Measurements from ENCODE around the gene TMA7B. TPM values are rescaled to one million over a fixed set of nuclear protein-coding genes. Genes with fewer than 3 reads are reported as not detected.
A peak's percentile ranks its signal among the peaks of the same experiment; 100 is the strongest.

Gene TMA7B
- total and polyA plus RNA-seq, 4 donors, result not detected

GRCh38 chr22:39960791-39961746, 872 bp downstream of the TMA7B start:
- Histone ChIP-seq H3K9me3 (ENCODE audit: control insufficient read depth, insufficient read depth, low read length) (no peaks in the 10 kb centered on the region), H3K4me1 (ENCODE audit: control insufficient read depth, insufficient read depth, low read length) (peaks cover 12% of the 10 kb centered on the region), H3K27ac (ENCODE audit: low read depth, low read length) (no peak overlapping the region), H3K27me3 (ENCODE audit: control insufficient read depth, insufficient read depth, low read length) (no peaks in the 10 kb centered on the region), H3K4me3 (ENCODE audit: low read depth, low read length) (no peak overlapping the region), H3K36me3 (ENCODE audit: control insufficient read depth, insufficient read depth, low read length) (no peaks in the 10 kb centered on the region)
- no peak for DNase-seq (ENCODE audit: low read depth in 4 of 6, low spot score in 6 of 6)
- WGBS (ENCODE audit: insufficient coverage), result 93% methylated on average over 7 of the region's 13 CpGs

DNA sequence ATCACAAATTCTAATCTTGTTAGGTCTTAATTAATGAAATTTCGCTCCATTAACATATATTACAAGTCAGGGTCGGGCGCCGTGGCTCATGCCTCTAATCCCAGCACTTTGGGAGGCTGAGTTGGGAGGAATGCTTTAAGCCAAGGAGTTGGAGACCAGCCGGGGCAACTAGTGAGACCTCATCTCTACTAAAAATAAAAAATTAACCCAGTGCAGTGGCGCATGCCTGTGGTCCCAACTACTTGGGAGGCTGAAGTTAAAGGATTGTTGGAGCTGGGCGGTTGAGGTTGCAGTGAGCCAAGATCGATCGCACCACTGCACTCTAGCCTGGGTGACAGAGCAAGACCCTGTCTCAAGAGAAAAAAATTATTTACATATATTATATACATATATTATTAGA, 1.9 kb downstream of the TMA7B start:
- H3K9me3 ChIP-seq (ENCODE audit: control insufficient read depth, insufficient read depth, low read length), result no peaks in the 10 kb centered on the region
- H3K27ac ChIP-seq (ENCODE audit: low read depth, low read length), result no peak overlapping the region
- no peaks in the 10 kb centered on the region for H3K36me3 ChIP-seq (ENCODE audit: control insufficient read depth, insufficient read depth, low read length)
- no CpG with 5 or more reads among the region's 9 CpGs for WGBS (ENCODE audit: insufficient coverage)
- H3K4me1 ChIP-seq (ENCODE audit: control insufficient read depth, insufficient read depth, low read length), result peaks cover 12% of the 10 kb centered on the region
- no peak overlapping the region for H3K4me3 ChIP-seq (ENCODE audit: low read depth, low read length)
- DNase-seq (ENCODE audit: low read depth in 4 of 6, low spot score in 6 of 6), result no peak
- H3K27me3 ChIP-seq (ENCODE audit: control insufficient read depth, insufficient read depth, low read length), result no peaks in the 10 kb centered on the region

DNA sequence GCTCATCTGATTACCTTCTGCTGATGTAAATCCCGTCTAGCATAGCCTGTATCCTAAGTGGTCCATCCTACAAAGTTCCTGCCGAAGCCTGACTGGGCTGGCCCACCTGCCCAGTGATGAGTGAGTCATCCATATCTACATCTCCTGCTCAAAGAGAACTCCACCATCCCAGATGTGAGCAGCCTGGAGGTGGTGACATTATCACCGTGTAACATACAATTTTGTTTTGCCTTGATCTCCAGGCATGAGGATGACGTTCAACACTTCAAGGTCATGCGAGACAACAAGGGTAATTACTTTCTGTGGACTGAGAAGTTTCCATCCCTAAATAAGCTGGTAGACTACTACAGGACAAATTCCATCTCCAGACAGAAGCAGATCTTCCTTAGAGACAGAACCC, 5.6 kb downstream of the TMA7B start:
- Histone ChIP-seq H3K36me3 (ENCODE audit: control insufficient read depth, insufficient read depth, low read length) (no peaks in the 10 kb centered on the region), H3K4me3 (ENCODE audit: low read depth, low read length) (no peak overlapping the region), H3K27me3 (ENCODE audit: control insufficient read depth, insufficient read depth, low read length) (no peaks in the 10 kb centered on the region), H3K9me3 (ENCODE audit: control insufficient read depth, insufficient read depth, low read length) (no peaks in the 10 kb centered on the region), H3K4me1 (ENCODE audit: control insufficient read depth, insufficient read depth, low read length) (peaks cover 26% of the 10 kb centered on the region), H3K27ac (ENCODE audit: low read depth, low read length) (no peak overlapping the region)
- WGBS (ENCODE audit: insufficient coverage), result 91% methylated on average over 5 of the region's 5 CpGs
- DNase-seq (ENCODE audit: low read depth in 4 of 6, low spot score in 6 of 6), result no peak

DNA sequence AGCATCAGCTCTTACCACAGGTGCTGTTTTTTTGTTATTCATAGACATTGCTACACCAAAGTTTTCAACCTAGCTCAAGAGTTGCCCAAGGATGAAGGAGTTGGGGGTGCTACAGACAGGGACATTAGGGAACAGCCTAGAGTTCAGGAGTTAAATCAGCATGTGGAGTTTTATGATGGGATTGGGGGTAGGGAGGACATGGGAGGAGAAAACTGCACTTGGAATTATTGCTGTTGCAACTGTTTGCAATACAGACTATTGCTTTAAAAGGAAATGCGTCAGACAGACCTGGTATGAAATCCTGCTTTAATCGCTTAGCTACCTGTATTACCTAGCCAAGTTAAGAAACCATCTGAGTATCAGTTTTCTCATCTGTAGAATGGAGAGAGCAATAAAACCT, 6.3 kb downstream of the TMA7B start:
- DNase-seq (ENCODE audit: low read depth in 4 of 6, low spot score in 6 of 6), result no peak
- Histone ChIP-seq H3K4me3 (ENCODE audit: low read depth, low read length) (no peak overlapping the region), H3K36me3 (ENCODE audit: control insufficient read depth, insufficient read depth, low read length) (no peaks in the 10 kb centered on the region), H3K9me3 (ENCODE audit: control insufficient read depth, insufficient read depth, low read length) (no peaks in the 10 kb centered on the region), H3K4me1 (ENCODE audit: control insufficient read depth, insufficient read depth, low read length) (peaks cover 32% of the 10 kb centered on the region), H3K27ac (ENCODE audit: low read depth, low read length) (no peak overlapping the region), H3K27me3 (ENCODE audit: control insufficient read depth, insufficient read depth, low read length) (no peaks in the 10 kb centered on the region)
- no CpG with 5 or more reads among the region's 2 CpGs for WGBS (ENCODE audit: insufficient coverage)

DNA sequence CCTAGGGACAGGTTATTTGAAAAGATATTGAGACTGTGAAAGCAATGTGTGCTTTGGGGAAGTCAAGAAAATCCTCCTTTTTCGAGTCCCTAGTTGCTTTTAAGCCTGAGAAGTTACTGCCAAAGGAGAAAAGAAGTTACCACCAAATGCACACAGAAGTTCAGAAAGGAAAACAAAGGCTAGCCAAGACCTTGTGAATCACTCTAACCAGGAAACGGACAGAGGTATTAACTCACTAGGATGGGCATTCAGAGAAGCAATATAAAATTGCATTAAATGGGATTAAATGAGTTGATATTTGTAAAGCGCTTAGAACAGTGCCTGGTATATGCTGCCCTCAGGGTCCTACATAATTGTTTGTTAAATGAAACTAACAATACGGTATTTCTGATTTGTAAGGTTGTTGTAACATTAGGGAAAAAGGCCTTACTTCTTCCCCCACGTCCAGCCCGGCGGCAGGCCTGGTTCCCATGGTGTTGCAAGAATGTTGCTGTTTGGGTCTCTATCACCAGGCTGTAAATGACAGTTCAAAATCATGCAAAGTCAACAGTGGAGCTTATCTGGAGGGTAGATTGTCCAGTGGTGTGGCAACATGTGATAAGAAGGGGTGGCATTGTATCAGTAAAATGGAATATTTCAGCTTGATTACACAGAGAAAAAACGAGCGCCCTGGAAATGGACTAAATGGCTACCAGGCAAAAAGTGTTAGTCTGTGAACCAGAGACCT, 7.1 kb downstream of the TMA7B start:
- Histone ChIP-seq H3K4me1 (ENCODE audit: control insufficient read depth, insufficient read depth, low read length) (peaks cover 38% of the 10 kb centered on the region), H3K9me3 (ENCODE audit: control insufficient read depth, insufficient read depth, low read length) (no peaks in the 10 kb centered on the region), H3K27ac (ENCODE audit: low read depth, low read length) (no peak overlapping the region), H3K27me3 (ENCODE audit: control insufficient read depth, insufficient read depth, low read length) (no peaks in the 10 kb centered on the region), H3K4me3 (ENCODE audit: low read depth, low read length) (no peak overlapping the region), H3K36me3 (ENCODE audit: control insufficient read depth, insufficient read depth, low read length) (no peaks in the 10 kb centered on the region)
- no peak for DNase-seq (ENCODE audit: low read depth in 4 of 6, low spot score in 6 of 6)
- 67% methylated on average over 4 of the region's 9 CpGs for WGBS (ENCODE audit: insufficient coverage)

DNA sequence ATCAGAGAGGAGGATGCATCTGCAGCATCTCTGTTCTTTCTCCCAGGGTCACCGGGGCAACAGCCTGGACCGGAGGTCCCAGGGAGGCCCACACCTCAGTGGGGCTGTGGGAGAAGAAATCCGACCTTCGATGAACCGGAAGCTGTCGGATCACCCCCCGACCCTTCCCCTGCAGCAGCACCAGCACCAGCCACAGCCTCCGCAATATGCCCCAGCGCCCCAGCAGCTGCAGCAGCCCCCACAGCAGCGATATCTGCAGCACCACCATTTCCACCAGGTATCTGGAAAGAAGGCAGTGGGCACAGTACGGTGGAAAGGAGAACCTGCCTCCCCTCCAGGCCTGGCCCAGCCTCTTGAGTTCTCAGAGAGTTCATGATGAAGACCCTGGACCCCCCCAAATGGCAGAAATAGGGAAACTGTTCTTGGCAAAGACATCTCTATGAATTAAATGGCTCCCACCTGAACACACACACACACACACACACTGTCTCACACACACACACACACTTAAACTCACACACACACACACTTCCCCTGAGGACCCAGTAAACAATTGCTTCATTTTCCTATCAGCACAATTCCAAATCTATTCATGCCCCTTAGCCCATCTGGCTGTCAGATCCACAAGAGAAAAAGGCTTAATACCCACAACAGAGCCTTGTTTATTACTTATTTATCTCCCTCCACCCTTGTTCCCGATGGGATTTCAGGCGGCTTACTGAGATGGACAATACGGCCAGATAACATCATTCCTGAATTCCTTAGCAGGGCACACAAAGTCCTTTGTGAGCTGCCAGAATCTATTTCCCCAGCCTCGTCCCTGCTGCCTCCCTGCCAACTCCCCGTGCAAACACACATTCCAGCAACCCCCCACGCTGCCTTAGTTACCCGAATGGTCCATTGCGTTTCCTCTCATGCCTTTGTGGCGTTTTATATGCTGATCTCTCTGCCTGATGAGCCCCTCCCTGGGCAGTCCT, 8.1 kb downstream of the TMA7B start:
- Histone ChIP-seq H3K4me1 (ENCODE audit: control insufficient read depth, insufficient read depth, low read length) (peaks cover 40% of the 10 kb centered on the region), H3K4me3 (ENCODE audit: low read depth, low read length) (no peak overlapping the region), H3K27ac (ENCODE audit: low read depth, low read length) (peak overlapping the region; percentile 57), H3K9me3 (ENCODE audit: control insufficient read depth, insufficient read depth, low read length) (no peaks in the 10 kb centered on the region), H3K27me3 (ENCODE audit: control insufficient read depth, insufficient read depth, low read length) (no peaks in the 10 kb centered on the region), H3K36me3 (ENCODE audit: control insufficient read depth, insufficient read depth, low read length) (no peaks in the 10 kb centered on the region)
- WGBS (ENCODE audit: insufficient coverage), result 28% methylated on average over 12 of the region's 20 CpGs
- peak in 2 of 6 donors; percentile 60 to 83 for DNase-seq (ENCODE audit: low read depth in 4 of 6, low spot score in 6 of 6)

GRCh38 chr22:39970742-39971141, 10.5 kb downstream of the TMA7B start:
- Histone ChIP-seq H3K9me3 (ENCODE audit: control insufficient read depth, insufficient read depth, low read length) (no peaks in the 10 kb centered on the region), H3K36me3 (ENCODE audit: control insufficient read depth, insufficient read depth, low read length) (no peaks in the 10 kb centered on the region), H3K4me3 (ENCODE audit: low read depth, low read length) (no peak overlapping the region), H3K27ac (ENCODE audit: low read depth, low read length) (no peak overlapping the region), H3K27me3 (ENCODE audit: control insufficient read depth, insufficient read depth, low read length) (no peaks in the 10 kb centered on the region), H3K4me1 (ENCODE audit: control insufficient read depth, insufficient read depth, low read length) (peaks cover 41% of the 10 kb centered on the region)
- 78% methylated on average over 10 of the region's 10 CpGs for WGBS (ENCODE audit: insufficient coverage)
- DNase-seq (ENCODE audit: low read depth in 4 of 6, low spot score in 6 of 6), result no peak

- Histone ChIP-seq H3K27ac (ENCODE audit: low read depth, low read length) (no peak overlapping the region), H3K4me1 (ENCODE audit: control insufficient read depth, insufficient read depth, low read length) (peaks cover 38% of the 10 kb centered on the region), H3K36me3 (ENCODE audit: control insufficient read depth, insufficient read depth, low read length) (no peaks in the 10 kb centered on the region), H3K27me3 (ENCODE audit: control insufficient read depth, insufficient read depth, low read length) (no peaks in the 10 kb centered on the region), H3K4me3 (ENCODE audit: low read depth, low read length) (no peak overlapping the region), H3K9me3 (ENCODE audit: control insufficient read depth, insufficient read depth, low read length) (no peaks in the 10 kb centered on the region)
- 45% methylated on average over 5 of the region's 5 CpGs for WGBS (ENCODE audit: insufficient coverage)
- peak in 1 of 6 donors; percentile 12 for DNase-seq (ENCODE audit: low read depth in 4 of 6, low spot score in 6 of 6)
These were observed 12.4 kb downstream of the TMA7B start for GRCh38 chr22:39972641-39973040.

DNA sequence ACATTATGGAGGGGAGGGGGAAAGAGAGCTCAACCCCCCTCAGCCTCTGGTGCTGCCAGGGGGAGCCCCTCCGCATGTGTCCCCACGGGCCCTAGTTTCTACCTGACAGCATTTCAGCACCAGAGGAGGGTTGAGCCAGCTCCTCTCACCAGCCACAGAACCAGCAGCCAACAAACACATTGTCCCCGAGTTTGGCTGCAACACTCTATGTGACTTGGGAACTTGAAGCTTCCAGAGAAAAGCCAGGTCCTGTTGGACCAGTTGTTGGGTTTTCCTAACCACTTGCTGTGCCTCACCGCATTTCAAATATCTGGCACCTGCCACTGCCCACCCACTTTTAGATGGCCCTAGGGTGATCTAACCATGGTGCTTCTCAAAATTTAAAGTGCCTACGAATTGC, 13.5 kb downstream of the TMA7B start:
- Histone ChIP-seq H3K36me3 (ENCODE audit: control insufficient read depth, insufficient read depth, low read length) (no peaks in the 10 kb centered on the region), H3K4me3 (ENCODE audit: low read depth, low read length) (no peak overlapping the region), H3K27ac (ENCODE audit: low read depth, low read length) (no peak overlapping the region), H3K4me1 (ENCODE audit: control insufficient read depth, insufficient read depth, low read length) (peaks cover 28% of the 10 kb centered on the region), H3K9me3 (ENCODE audit: control insufficient read depth, insufficient read depth, low read length) (no peaks in the 10 kb centered on the region), H3K27me3 (ENCODE audit: control insufficient read depth, insufficient read depth, low read length) (no peaks in the 10 kb centered on the region)
- 66% methylated on average over 5 of the region's 5 CpGs for WGBS (ENCODE audit: insufficient coverage)
- DNase-seq (ENCODE audit: low read depth in 4 of 6, low spot score in 6 of 6), result no peak
